GM13977 (cell line): ENCODE data around the gene TEX10.

Source experiments
- DNase-seq: peaks from one replicate; pipeline ENCODE4 v3.0.0; 2012; ENCODE audit warnings: low spot score
- in situ Hi-C: fragments of 300-500 bp; cut with MboI; formaldehyde crosslinking; loops from one replicate; pipeline ENCODE4 v1.12.0; 2022; ENCODE audit warnings: low sequenced_read_pairs, low pct_unique_long_range_greater_than_20kb, mixed read lengths, inconsistent platforms; ENCODE audit not compliant: unreplicated experiment
- TF ChIP-seq, protein P1 (sequence below): IDR thresholded peaks from 2 replicates; pipeline ENCODE4 v1.5.1; 2012; ENCODE audit warnings: mild to moderate bottlenecking, control low read depth; ENCODE audit not compliant: insufficient read depth; ENCODE audit errors: extremely low read depth, missing control alignments

The TEX10 gene

DNA sequence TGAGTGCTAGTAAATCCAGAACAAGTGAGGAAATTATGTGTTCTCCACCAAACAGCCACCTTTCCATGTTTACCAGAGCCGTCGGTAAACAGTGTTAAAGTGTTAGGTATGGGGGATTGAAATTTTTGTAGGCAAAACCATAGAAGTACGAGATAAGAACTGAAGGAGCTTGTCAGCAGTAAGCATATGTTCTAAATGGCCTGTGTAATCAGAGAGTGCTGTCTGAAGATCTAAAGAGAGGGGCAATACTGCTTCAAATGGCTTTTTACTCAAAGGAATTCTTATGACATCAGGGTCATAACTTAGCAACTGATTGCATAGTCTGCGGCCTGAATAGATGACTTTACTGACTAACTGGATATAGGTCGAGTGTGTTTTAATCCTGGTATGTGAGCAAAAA lies 13.4 kb upstream of the TEX10 start:
- TF ChIP-seq, protein P1, sequence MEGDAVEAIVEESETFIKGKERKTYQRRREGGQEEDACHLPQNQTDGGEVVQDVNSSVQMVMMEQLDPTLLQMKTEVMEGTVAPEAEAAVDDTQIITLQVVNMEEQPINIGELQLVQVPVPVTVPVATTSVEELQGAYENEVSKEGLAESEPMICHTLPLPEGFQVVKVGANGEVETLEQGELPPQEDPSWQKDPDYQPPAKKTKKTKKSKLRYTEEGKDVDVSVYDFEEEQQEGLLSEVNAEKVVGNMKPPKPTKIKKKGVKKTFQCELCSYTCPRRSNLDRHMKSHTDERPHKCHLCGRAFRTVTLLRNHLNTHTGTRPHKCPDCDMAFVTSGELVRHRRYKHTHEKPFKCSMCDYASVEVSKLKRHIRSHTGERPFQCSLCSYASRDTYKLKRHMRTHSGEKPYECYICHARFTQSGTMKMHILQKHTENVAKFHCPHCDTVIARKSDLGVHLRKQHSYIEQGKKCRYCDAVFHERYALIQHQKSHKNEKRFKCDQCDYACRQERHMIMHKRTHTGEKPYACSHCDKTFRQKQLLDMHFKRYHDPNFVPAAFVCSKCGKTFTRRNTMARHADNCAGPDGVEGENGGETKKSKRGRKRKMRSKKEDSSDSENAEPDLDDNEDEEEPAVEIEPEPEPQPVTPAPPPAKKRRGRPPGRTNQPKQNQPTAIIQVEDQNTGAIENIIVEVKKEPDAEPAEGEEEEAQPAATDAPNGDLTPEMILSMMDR: no peak
- in situ Hi-C loops: no loop called here

DNA sequence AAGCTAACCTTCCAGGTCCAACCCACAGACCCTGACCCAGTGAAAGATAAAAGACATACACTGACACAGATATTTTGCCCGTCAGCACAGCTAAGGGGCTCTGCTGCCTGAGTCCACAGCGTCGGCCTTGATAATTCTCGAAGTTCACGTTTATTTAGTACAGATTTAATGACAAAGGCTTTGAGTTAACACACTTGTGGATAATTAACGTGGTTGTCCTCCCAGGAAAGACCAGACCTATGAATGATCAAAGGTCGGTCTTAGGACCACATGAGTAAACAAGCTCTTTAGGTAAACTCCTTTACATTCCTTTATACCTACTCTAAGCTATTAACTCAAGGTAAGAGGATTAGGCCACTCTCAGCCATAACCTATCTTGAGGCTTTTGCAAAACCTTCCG lies 11.3 kb upstream of the TEX10 start:
- TF ChIP-seq, protein P1: no peak
- no peak for DNase-seq
- in situ Hi-C loops: no loop called here

More for the DNA sequence above, 13.4 kb upstream of the TEX10 start:
- no peak for DNase-seq

DNA sequence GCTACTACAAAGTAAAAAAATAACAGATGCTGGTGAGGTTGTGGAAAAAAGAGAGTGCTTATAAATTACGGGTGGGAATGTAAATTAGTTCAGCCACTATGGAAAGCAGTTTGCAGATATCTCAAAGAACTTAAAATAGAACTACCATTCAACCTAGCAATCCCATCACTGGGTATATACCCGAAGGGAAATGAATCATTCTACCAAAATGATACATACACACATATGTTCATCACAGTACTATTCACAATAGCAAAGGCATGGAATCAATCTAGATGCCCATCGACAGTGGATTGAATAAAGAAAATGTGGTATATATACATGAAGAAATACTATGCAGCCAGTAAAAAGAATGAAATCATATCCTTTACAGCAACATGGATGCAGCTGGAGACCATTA lies 6.3 kb upstream of the TEX10 start:
- DNase-seq: no peak
- in situ Hi-C loops: no loop called here

DNA sequence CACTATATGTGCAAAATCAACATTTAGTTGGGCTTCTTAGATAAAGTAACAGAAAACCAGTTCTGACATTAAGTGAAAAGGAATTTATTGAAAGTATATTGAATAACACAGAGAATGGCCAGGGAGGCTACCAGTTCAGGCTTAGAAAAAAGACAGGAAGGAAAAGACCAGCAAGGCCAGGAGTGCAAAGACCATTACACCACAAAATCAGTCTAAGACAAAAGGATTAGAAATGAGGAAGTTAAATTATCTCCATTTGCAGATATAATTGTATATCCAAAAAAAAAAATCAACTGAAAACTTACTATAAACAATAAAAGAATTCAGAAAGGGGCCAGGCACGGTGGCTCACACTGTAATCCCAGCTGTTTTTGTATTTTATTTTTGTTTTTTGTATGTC lies 4.8 kb upstream of the TEX10 start:
- in situ Hi-C loops: no loop called here
- no peak for DNase-seq
- TF ChIP-seq, protein P1: no peak

More for the DNA sequence above, 6.3 kb upstream of the TEX10 start:
- TF ChIP-seq, protein P1: no peak

DNA sequence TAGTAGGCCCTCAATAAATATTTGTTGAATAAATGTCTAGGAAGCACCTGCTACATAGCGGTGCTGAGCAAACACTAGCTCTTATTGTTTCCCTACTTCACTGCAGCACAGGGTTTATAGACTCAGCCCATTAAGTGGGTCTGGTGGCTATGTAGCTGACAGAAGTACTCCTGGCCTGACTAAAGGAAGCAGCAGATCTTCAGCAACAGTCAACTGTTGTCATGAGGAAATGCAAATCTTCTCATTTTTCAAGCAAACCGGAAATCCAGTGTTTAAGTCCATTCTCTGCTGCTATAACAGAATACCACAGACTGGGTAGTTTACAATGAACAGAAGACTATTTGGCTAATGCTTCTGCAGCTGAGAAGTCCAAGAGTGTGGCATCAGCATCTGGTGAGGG lies 2.8 kb upstream of the TEX10 start:
- in situ Hi-C loops: no loop called here
- DNase-seq: no peak
- TF ChIP-seq, protein P1: no peak

DNA sequence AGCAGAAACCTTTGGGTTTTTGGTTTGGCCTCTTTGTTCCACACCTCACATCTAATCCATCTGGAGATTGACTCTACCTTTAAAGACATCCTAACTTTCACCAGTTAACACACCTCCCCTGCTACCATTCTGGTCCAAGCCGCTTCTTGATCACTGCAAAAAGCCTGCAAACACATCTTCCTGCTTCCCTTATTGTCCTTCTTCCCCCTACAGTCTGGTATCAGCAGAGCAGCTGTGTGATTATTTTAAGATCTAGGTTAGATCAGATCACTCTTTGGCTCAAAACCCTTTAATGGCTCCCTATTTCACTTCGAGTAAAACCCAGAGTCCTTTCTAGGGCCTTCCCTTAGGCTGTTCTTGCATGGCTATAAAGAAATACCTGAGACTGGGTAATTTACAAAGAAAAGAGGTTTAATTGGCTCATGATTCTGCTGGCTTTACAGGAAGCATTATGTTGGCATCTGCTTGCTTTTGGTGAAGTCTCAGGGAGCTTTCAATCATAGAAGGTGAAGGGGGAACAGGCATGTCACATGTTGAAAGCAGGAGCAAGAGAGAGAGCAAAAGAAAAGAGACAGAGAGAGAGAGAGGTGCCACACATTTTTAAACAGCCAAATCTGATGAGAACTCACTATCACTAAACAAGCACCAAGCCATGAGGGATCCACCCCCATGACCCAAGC lies 1.5 kb upstream of the TEX10 start:
- TF ChIP-seq, protein P1: no peak
- in situ Hi-C loops: no loop called here
- DNase-seq: no peak
